K562 (cell line): ENCODE data around the gene HAPLN2. TPM values are rescaled to one million over a fixed set of nuclear protein-coding genes. Genes with fewer than 3 reads are reported as not detected.

Source experiments
- ATAC-seq: fragments of 200-7000 bp; cut with Tn5 transposase; 3 replicates; pipeline ENCODE4 v1.9.1; 2020; ENCODE audit warnings: moderate library complexity
- BruUV-seq: library from RNA; stranded (reverse); fragments of 400-500 nt; replicated peaks from 2 replicates; lab custom pipeline; 2021; lab: Mats Ljungman, UMichigan
- CTCF ChIA-PET: fragments of 300-600 bp; formaldehyde crosslinking; extraction: SDS; loops from one replicate; lab custom pipeline; 2021; ENCODE audit warnings: low intra/inter-chr PET ratio; lab: Yijun Ruan, JAX
- POLR2A ChIA-PET: fragments of 300-600, 350-650 bp; sonication (Branson Sonifier 250); formaldehyde crosslinking; extraction: SDS; loops from one replicate; lab custom pipeline; 2021; ENCODE audit warnings: antibody characterized with exemption, inconsistent platforms; lab: Yijun Ruan, JAX
- DNase-seq, 4 experiments: peaks; one replicate each; pipeline versions ENCODE4 v3.0.0 to v3.0.0-alpha.2; 2011 to 2018; ENCODE audit warnings: low spot score in 3 of 4, mixed read lengths in 3 of 4; ENCODE audit errors: extremely low read depth in 1 of 4
- FAIRE-seq: peaks from 2 replicates; lab custom pipeline; 2011; peaks lifted over from hg19 to GRCh38; lab: Jason Lieb, UNC
- H2AFZ ChIP-seq: 2 replicates; pipeline ENCODE4 v1.6.0; 2011; ENCODE audit warnings: low read depth, low read length, control low read depth, inconsistent platforms
- H3K27ac ChIP-seq: fragments of 200-600 bp; 3 replicates; pipeline ENCODE4 v1.8.0; 2011; ENCODE audit warnings: low read depth, mild to moderate bottlenecking, control low read depth, inconsistent platforms, low read length, moderate library complexity, mixed read lengths; ENCODE audit errors: extremely low read depth
- H3K27me3 ChIP-seq, 2 experiments: fragments of 300-600 bp in 1 of 2; 2 replicates in 1 of 2; 3 replicates in 1 of 2; pipeline versions ENCODE4 v1.6.0 to v1.8.0; 2011; ENCODE audit warnings: inconsistent platforms in 2 of 2, low read length in 2 of 2, mild to moderate bottlenecking in 1 of 2, mixed read lengths in 1 of 2, moderate library complexity in 1 of 2; ENCODE audit not compliant: control insufficient read depth in 2 of 2, insufficient read depth in 2 of 2
- H3K36me3 ChIP-seq: fragments of 300-600 bp; 3 replicates; pipeline ENCODE4 v1.8.0; 2011; ENCODE audit warnings: mild to moderate bottlenecking, low read length, inconsistent platforms; ENCODE audit not compliant: control insufficient read depth, insufficient read depth
- H3K4me1 ChIP-seq, 2 experiments: fragments of 200-600 bp in 1 of 2; replicated peaks in 1 of 2; 2 replicates in 1 of 2; 3 replicates in 1 of 2; pipeline versions ENCODE4 v1.5.1 to v1.8.0; 2011; ENCODE audit warnings: inconsistent platforms in 2 of 2, low read length in 2 of 2, mild to moderate bottlenecking in 1 of 2, mixed read lengths in 1 of 2, moderate library complexity in 1 of 2; ENCODE audit not compliant: control insufficient read depth in 2 of 2, insufficient read depth in 2 of 2
- H3K4me2 ChIP-seq: 2 replicates; pipeline ENCODE4 v1.6.1; 2011; ENCODE audit warnings: low read length, control low read depth, inconsistent platforms, mixed read lengths; ENCODE audit not compliant: insufficient read depth
- H3K4me3 ChIP-seq: fragments of 200-600 bp; sonication (generic), shearing (Covaris generic); 2 replicates; pipeline ENCODE4 v1.5.1; 2016; ENCODE audit warnings: control low read depth, inconsistent platforms
- H3K79me2 ChIP-seq: fragments of 200-600 bp; 3 replicates; pipeline ENCODE4 v1.8.0; 2011; ENCODE audit warnings: low read length, inconsistent platforms; ENCODE audit not compliant: control insufficient read depth, insufficient read depth
- H3K9ac ChIP-seq, 2 experiments: 2 replicates each; pipeline versions ENCODE4 v1.6.0 to v1.6.1; 2011; ENCODE audit warnings: low read depth in 2 of 2, low read length in 2 of 2, control low read depth in 1 of 2, inconsistent platforms in 1 of 2, mild to moderate bottlenecking in 1 of 2, mixed read lengths in 1 of 2; ENCODE audit not compliant: insufficient read depth in 1 of 2
- H3K9me1 ChIP-seq: one replicate; pipeline ENCODE4 v1.6.0; 2011; ENCODE audit warnings: inconsistent platforms, mild to moderate bottlenecking, low read length, moderate library complexity; ENCODE audit not compliant: control insufficient read depth, insufficient read depth
- H3K9me3 ChIP-seq: replicated peaks from 2 replicates; pipeline ENCODE4 v1.5.1; 2011; ENCODE audit warnings: low read depth, low read length, inconsistent platforms; ENCODE audit not compliant: control insufficient read depth, insufficient read depth
- H4K20me1 ChIP-seq: replicated peaks from 2 replicates; pipeline ENCODE4 v1.6.1; 2011; ENCODE audit warnings: low read length, inconsistent platforms, mixed read lengths; ENCODE audit not compliant: control insufficient read depth, insufficient read depth
- CBX5 ChIP-seq: IDR thresholded peaks from 2 replicates; pipeline ENCODE4 v1.6.1; 2014; ENCODE audit warnings: low read depth, borderline replicate concordance
- CCNT2 ChIP-seq: IDR thresholded peaks from 2 replicates; pipeline ENCODE4 v1.6.1; 2011; ENCODE audit warnings: borderline replicate concordance, low read depth, mild to moderate bottlenecking, moderate library complexity, mixed read lengths, low read length; ENCODE audit not compliant: insufficient read length; ENCODE audit errors: extremely low read depth
- ESRRB ChIP-seq: fragments of 250-450 bp; sonication (Bioruptor Pico); IDR thresholded peaks from 2 replicates; pipeline ENCODE4 v1.5.0; 2020; ENCODE audit warnings: mild to moderate bottlenecking, moderate library complexity, borderline replicate concordance
- FIP1L1 ChIP-seq: fragments of 200-400 bp; formaldehyde crosslinking; IDR thresholded peaks from 2 replicates; pipeline ENCODE4 v1.6.1; 2018; ENCODE audit warnings: mild to moderate bottlenecking, low read depth, low read length; ENCODE audit not compliant: poor library complexity, severe bottlenecking
- GABPB2 ChIP-seq: fragments of 250-450 bp; sonication (Bioruptor Pico); conservative IDR thresholded peaks from 2 replicates; pipeline ENCODE4 v1.5.1; 2021; ENCODE audit warnings: mild to moderate bottlenecking
- GATAD2B ChIP-seq: fragments of 450-650 bp; IDR thresholded peaks from 2 replicates; pipeline ENCODE4 v1.6.1; 2017; ENCODE audit warnings: mild to moderate bottlenecking, borderline replicate concordance
- HCFC1 ChIP-seq: IDR thresholded peaks from 2 replicates; pipeline ENCODE4 v1.6.1; 2012; ENCODE audit warnings: low read depth, low read length, improper control_type of control experiment
- MYNN ChIP-seq, 2 experiments: sonication (generic); formaldehyde crosslinking in 1 of 2; IDR thresholded peaks; 2 replicates each; pipeline versions ENCODE4 v1.5.0 to v1.6.1; 2016 to 2020; ENCODE audit warnings: antibody characterized with exemption in 1 of 2, missing genetic modification reagents in 1 of 2
- NCOA6 ChIP-seq: fragments of 450-650 bp; IDR thresholded peaks from 2 replicates; pipeline ENCODE4 v1.6.1; 2017; ENCODE audit warnings: mild to moderate bottlenecking
- POLR2G ChIP-seq: fragments of 200-400 bp; formaldehyde crosslinking; IDR thresholded peaks from 2 replicates; pipeline ENCODE4 v1.6.1; 2017; ENCODE audit warnings: low read depth, mild to moderate bottlenecking, antibody characterized with exemption, low read length, moderate library complexity
- POU5F1 ChIP-seq: fragments of 150-350 bp; IDR thresholded peaks from 2 replicates; pipeline ENCODE4 v1.6.1; 2014; ENCODE audit warnings: borderline replicate concordance, low read length, low read depth, mild to moderate bottlenecking; ENCODE audit not compliant: partially characterized antibody
- RBM25 ChIP-seq: fragments of 200-400 bp; formaldehyde crosslinking; IDR thresholded peaks from 2 replicates; pipeline ENCODE4 v1.6.1; 2018; ENCODE audit warnings: low read length, low read depth, moderate library complexity; ENCODE audit not compliant: severe bottlenecking
- SP1 ChIP-seq: sonication (generic); formaldehyde crosslinking; IDR thresholded peaks from 2 replicates; pipeline ENCODE4 v1.8.1; 2022; ENCODE audit warnings: mild to moderate bottlenecking, missing genetic modification reagents
- TCF7L2 ChIP-seq: fragments of 150-350 bp; IDR thresholded peaks from 2 replicates; pipeline ENCODE4 v1.6.1; 2016; ENCODE audit warnings: low read depth, mild to moderate bottlenecking, low read length, moderate library complexity
- TGIF2 ChIP-seq: sonication (generic); formaldehyde crosslinking; IDR thresholded peaks from 2 replicates; pipeline ENCODE4 v1.8.1; 2022; ENCODE audit warnings: mild to moderate bottlenecking, missing genetic modification reagents, moderate library complexity
- ZFP36 ChIP-seq: fragments of 150-350 bp; IDR thresholded peaks from 2 replicates; pipeline ENCODE4 v1.6.1; 2018; ENCODE audit warnings: low read length, low read depth; ENCODE audit not compliant: partially characterized antibody
- ZNF146 ChIP-seq: IDR thresholded peaks from one replicate; pipeline ENCODE4 v1.6.1; 2018; ENCODE audit warnings: missing compliant biosample characterization; ENCODE audit not compliant: unreplicated experiment
- ZNF644 ChIP-seq: fragments of 200-800 bp; sonication (Bioruptor generic); IDR thresholded peaks from 2 replicates; pipeline ENCODE4 v1.6.1; 2016; ENCODE audit warnings: low read depth, missing genetic modification characterization, missing compliant biosample characterization
- ZNF699 ChIP-seq: fragments of 250-450 bp; sonication (Bioruptor Pico); IDR thresholded peaks from 2 replicates; pipeline ENCODE4 v1.8.0; 2021; ENCODE audit warnings: mild to moderate bottlenecking, moderate library complexity; ENCODE audit not compliant: insufficient replicate concordance
- ZNF76 ChIP-seq: fragments of 250-450 bp; sonication (Bioruptor Pico); IDR thresholded peaks from 2 replicates; pipeline ENCODE4 v1.4.0; 2020; ENCODE audit warnings: mild to moderate bottlenecking, moderate library complexity, borderline replicate concordance
- WGBS: fragments of 100-300 bp; shearing (Covaris generic); methylation state at CpG from one replicate; pipeline ENCODE4 v1.1.6; 2016; ENCODE audit warnings: low coverage, mixed read lengths; ENCODE audit not compliant: insufficient coverage; ENCODE audit errors: missing lambda C conversion rate; 5-methylcytosine and 5-hydroxymethylcytosine counted together
- in situ Hi-C: fragments of 300-500 bp; cut with MboI; formaldehyde crosslinking; loops from 4 replicates; pipeline ENCODE4 v1.15.0; 2018; ENCODE audit warnings: inconsistent platforms, mixed read lengths
- intact Hi-C: fragments of 100-400 bp; cut with micrococcal nuclease; formaldehyde crosslinking; loops from 2 replicates; pipeline ENCODE4 v1.14.2; 2022
- polyA plus RNA-seq, 8 experiments: library from polyadenylated mRNA; depleted of rRNA in 4 of 8; stranded (reverse) in 5 of 8; unstranded in 3 of 8; fragments of >200 nt; fragmentation: Nextera tagmentation in 2 of 8; fragmentation: Illumina TruSeq in 1 of 8; extraction: Ambion mirVana in 2 of 8; extraction: Trizol in 1 of 8; gene quantifications; 2 replicates each; pipeline versions ENCODE4 v1.2.1 to v1.2.3, GENCODE V29; 2011 to 2014; ENCODE audit warnings: inconsistent platforms in 1 of 8, missing spikeins in 1 of 8
- total RNA-seq, 7 experiments: library from RNA; depleted of rRNA in 6 of 7; stranded (reverse); fragments of >200 nt in 6 of 7; fragmentation: Illumina TruSeq in 2 of 7; extraction: Trizol in 2 of 7; gene quantifications; 2 replicates each; pipeline versions ENCODE4 v1.2.1 to v1.2.3, GENCODE V29; 2011 to 2021; ENCODE audit warnings: low replicate concordance in 1 of 7
- TF ChIP-seq, protein P1 (sequence below): fragments of 450-650 bp; IDR thresholded peaks from one replicate; pipeline ENCODE4 v1.6.1; 2018; ENCODE audit warnings: mild to moderate bottlenecking, moderate library complexity; ENCODE audit not compliant: partially characterized antibody

Gene HAPLN2
- total and polyA plus RNA-seq, 9 of the 15 experiments (the other 6 are each of a cell fraction or from before 2014, with no cell fraction given), result 0.14 to 5.2 (median 3.8) TPM; not detected in 4

DNA sequence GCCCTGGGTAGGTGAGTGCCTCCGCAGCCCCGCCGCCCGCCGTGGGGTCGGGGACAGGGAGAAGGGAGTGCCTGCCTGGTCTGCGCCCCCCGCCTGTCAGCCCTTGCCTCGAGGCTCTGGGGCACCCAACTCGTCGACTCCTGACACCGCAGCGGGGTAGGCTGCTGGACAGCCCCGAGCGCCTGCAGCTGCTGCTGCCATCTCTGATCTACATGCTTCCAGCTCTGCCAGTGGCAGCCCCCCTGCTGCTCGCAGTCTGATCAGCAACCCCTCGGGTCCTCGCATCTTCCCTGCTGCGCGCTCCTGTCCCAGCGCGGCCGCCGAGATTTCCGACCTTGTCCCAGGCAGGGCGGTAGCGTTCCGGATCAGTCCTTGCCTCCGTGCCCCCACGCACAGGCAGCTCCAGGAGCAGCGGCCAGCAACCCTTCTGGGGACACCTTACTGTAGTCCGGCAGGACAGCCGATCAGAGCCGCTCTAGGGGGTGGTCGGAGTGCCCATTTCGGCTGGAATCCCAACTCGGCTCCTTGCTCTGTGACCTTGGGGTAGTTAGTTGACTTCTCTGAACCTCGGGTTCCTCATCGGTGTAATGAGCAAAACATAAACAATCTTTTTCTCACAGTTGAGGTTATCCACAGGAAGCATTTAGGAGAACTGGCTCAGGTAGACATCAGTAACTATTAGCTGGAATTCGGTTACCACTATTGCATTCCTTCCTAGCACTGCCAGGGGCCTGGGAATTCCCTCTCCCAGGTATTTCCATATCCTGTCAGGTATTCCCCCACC lies 23.2 kb downstream of the HAPLN2 start:
- FAIRE-seq (no peak), ATAC-seq (no peak), DNase-seq (no peak)
- H3K27me3 ChIP-seq, result no peaks in the 10 kb centered on the region
- no peak overlapping the region for H3K27ac ChIP-seq
- POLR2A ChIA-PET, result interaction anchor here (0.6 to 3.4 kb wide), 6 partner anchors 9 to 42 kb away, joined by 3 to 21 read pairs (median 3); no protein-coding TSS in a partner anchor
- no peak overlapping the region for H2AFZ ChIP-seq
- H3K9ac ChIP-seq, result no peak overlapping the region
- peaks cover 0 to 24% of the 10 kb centered on the region in 2 experiments; a peak in 2 of 5 replicates for H3K4me1 ChIP-seq
- H3K9me3 ChIP-seq, result no peaks in the 10 kb centered on the region
- no peaks in the 10 kb centered on the region for H3K79me2 ChIP-seq
- H3K9me1 ChIP-seq, result no peaks in the 10 kb centered on the region
- no peak overlapping the region for H3K4me2 ChIP-seq
- BruUV-seq, result TSS peak; percentile 24
- no peak overlapping the region for H3K4me3 ChIP-seq
- CTCF ChIA-PET, result no interaction called here
- H3K36me3 ChIP-seq, result peaks cover 43% of the 10 kb centered on the region
- intact Hi-C loops, result no loop called here
- in situ Hi-C loops, result no loop called here
- WGBS, result 86% methylated on average over 29 of the region's 40 CpGs
- peaks cover 50% of the 10 kb centered on the region for H4K20me1 ChIP-seq
- TF ChIP-seq TCF7L2 (no peak), TGIF2 (CRISPR knock-in tag) (no peak), MYNN (IDR thresholded peaks at IDR 0.05) (0 out of 2 replicates have a peak, but pooled peaks have one; percentile 5), MYNN (CRISPR knock-in tag; IDR thresholded peaks at IDR 0.05) (no peak), RBM25 (peak; percentile 29), SP1 (CRISPR knock-in tag) (no peak), POU5F1 (no peak), CBX5 (no peak), HCFC1 (no peak), CCNT2 (peak; percentile 26), POLR2G (peak; percentile 79), ZNF644 (tag) (no peak), GATAD2B (no peak), ESRRB (CRISPR knock-in tag) (no peak), ZFP36 (peak; percentile 61), ZNF76 (CRISPR knock-in tag) (no peak), ZNF699 (CRISPR knock-in tag) (no peak), GABPB2 (no peak), ZNF146 (no peak), NCOA6 (no peak), FIP1L1 (peak; percentile 55)
- TF ChIP-seq, protein P1, sequence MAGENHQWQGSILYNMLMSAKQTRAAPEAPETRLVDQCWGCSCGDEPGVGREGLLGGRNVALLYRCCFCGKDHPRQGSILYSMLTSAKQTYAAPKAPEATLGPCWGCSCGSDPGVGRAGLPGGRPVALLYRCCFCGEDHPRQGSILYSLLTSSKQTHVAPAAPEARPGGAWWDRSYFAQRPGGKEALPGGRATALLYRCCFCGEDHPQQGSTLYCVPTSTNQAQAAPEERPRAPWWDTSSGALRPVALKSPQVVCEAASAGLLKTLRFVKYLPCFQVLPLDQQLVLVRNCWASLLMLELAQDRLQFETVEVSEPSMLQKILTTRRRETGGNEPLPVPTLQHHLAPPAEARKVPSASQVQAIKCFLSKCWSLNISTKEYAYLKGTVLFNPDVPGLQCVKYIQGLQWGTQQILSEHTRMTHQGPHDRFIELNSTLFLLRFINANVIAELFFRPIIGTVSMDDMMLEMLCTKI, result no peak
